HG03108 (cell line): ENCODE data around the gene CDH22.

ENCODE experiments used
- ATAC-seq: cut with Tn5 transposase; IDR thresholded peaks from one replicate; pipeline ENCODE4 v1.9.1; 2021; ENCODE audit warnings: moderate library complexity; ENCODE audit not compliant: unreplicated experiment

CDH22 gene

DNA sequence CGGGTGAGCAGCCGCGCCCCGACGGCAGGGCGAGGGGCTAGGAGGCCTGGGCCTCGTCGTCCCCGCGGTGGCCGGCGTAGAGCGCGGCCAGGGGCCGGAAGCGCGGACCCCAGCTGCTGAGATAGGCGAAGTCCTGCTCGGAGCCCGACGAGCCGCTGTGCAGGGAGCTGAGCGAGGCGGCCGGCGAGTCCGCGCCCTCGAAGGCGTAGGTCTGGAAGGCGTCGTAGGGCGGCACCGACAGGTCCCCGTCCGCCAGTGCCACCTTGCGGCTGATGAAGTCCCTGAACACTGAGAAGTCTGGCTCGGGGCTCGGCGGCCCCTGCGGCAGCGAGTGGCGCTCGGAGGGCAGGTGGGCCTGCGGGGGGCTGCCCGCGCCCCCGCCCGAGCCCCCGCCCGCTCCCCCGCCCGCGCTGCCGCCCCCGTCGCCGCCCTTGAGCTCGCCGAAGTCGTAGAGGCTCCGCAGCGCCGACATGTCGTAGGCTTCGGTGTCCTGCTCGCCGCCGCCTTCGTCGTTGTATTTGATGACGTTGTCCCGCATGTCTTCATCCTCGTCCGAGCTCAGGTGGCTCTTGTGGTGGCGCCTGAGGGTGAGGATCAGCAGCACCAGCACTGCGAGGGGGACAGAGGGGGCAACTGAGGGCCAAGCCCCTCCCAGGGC is 133.7 kb downstream of the CDH22 start:
- no peak for ATAC-seq

GRCh38 chr20:46173652-46174468 is 134.4 kb downstream of the CDH22 start:
- ATAC-seq: no peak

DNA sequence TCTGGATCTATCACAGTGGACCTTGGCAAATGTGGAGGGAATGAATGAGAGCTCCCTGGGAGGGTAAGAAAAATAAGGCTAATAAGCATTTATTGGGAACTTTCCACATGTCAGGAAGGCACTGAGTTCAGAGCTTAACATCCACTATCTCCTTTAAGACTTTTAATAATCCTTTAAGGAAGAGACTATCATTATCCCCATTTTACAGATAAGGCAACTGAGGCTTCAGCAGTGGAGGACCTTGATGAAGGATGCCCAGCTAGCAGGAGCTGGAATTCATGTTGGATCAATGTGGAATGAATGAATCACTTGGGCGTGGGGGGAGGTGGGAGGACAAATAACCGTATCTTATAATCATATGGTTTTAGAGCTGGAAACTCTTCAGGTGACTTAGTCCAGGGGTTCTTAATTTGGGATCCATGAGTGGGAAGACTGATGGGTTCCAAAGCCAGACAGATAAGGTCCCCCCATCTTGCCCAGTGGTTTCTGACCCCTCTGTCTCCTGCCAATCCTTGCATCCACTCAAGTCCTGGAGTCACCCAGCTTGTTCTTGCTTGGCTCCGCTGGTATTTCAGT is 135.2 kb downstream of the CDH22 start:
- ATAC-seq: no peak

DNA sequence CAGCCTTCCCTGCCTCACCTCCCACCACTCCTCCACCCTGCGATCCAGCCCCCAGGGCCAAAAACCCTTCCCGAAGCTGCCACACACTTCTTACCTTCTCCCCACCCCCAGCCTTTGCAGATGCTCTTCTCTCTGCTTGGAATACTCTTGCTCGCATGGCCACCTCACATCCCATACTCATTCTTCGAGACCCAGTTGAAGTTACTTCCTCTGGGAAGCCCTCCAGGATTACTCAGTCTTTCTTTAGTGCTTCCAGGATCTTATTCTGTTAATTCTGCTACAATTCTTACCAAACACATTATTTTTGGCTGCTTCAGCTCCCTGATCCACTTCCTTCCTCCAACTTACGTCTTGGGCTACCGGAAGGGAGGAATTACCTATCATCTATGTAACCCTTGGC is 135.8 kb downstream of the CDH22 start:
- ATAC-seq: no peak

DNA sequence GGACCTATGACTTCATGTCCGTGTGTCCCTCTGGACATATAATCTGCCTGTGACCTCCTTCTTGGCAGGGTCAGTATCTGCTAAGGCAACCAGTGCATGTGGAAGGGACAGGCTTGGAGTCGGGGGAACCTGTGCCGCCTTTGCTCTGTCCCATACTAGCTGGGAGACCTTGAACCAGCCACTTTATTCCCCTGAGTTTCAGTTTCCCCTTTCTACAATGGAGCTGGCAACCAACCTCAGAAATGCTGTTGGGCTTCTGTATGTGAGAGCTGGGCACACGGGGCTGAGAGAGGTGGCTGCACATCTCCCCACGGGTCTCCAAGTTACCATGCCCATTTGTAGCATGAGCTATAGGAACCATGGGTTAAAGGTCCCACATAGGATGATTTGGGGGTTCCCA is 136.4 kb downstream of the CDH22 start:
- no peak for ATAC-seq

- ATAC-seq: no peak
These were observed 136.8 kb downstream of the CDH22 start for GRCh38 chr20:46171476-46171875.

GRCh38 chr20:46169245-46170171 is 138.8 kb downstream of the CDH22 start:
- ATAC-seq: no peak

DNA sequence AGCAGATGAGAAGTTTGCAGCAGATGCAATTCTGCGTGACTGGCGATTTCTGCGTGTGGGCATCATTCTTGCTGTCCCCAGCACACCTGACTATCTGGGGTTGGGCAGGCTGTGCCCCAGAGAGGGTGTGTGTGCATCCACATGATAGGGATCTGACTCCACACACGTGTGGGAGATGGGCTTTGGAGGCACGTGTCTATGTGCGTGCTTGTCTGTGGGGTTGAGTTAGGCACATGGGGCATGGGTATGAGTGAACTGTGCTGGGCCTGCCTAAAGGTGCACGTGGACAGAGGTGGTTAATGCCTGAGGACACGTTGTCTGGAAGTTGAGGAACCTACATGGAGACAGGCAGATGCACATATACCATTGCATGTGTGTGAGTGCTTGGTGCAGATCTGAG is 139.9 kb downstream of the CDH22 start:
- no peak for ATAC-seq

DNA sequence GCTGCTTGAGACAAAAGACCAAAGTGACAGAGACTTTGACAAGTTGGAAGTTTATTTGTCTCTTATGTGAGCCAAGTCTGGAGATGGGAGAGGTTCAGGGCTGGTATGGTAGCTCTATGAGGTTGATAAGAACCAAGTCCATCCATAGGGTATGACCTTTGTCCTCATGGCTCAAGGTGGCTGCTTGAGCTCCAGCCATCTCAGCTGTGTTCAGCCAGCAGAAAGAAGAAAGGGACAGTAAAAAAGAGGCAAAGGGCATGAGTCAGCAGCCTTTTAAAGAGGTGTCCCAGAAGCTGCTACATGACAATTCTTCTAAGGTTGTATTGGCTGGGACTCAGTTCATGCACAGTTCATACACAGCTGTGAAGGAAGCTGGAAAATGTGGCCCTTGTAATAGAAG is 141.2 kb downstream of the CDH22 start:
- ATAC-seq: no peak

DNA sequence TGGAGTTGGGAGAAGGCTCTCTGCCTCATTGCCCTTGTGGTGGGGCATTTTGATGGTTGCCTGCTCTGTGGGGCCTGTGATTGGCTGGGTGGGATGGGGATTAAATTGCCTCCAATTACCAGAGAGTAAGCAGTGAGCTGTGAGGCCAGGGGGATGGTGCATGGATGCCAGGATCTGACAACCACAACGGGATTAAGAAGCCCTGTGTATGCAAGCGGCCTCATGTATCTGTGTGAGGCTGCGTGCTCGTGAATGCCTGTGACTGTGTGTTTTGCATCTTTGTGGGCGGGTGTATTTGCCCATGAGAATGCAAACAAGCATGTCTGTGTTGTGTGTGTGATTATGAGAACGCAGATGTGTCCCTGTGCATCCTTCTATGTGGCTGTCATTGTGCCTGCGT is 144.0 kb downstream of the CDH22 start:
- no peak for ATAC-seq

DNA sequence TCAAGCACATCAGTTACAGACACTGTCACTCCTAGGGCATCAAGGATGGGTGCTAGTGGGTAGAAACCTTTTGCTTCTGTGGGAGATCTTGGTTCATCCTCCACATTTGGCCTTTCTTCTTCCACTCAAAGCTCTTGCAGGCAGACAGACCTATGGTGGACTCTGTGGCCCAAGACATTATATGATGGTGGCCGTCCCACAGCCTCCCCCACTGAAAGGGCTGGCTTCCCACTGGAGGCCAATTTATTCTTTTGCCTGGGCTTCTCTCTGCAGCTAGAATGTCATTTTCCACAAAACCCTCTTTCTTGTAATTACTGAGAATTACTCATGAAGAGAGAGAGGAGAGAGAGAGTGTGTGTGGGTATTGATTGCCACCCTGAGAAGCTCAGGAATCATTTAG is 146.4 kb downstream of the CDH22 start:
- ATAC-seq: no peak

- no peak for ATAC-seq
These were observed 147.6 kb downstream of the CDH22 start for GRCh38 chr20:46160661-46161060.

- no peak for ATAC-seq
These were observed 149.0 kb downstream of the CDH22 start for GRCh38 chr20:46159101-46159897.

- no peak for ATAC-seq
These were observed 149.8 kb downstream of the CDH22 start for GRCh38 chr20:46158476-46158987.

DNA sequence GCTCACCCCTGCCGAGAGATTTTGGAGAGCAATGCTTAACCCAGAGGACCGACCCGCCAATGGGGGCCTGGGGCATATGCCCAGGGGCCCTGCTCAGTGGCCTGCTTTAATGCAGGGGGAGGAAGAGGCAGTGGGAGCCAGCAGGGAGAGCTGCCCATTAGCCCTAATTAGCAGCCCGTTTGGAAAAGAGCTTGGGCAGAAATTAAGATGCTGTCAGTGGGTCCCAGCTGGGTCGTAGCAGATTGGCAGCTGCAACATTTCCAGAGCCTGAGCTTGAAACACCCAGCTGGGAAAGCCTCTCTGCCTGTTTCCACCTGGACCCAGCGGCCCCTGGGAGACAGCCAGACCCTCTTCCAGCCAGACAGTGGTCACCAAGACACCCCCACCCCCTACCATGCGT is 150.7 kb downstream of the CDH22 start:
- no peak for ATAC-seq

DNA sequence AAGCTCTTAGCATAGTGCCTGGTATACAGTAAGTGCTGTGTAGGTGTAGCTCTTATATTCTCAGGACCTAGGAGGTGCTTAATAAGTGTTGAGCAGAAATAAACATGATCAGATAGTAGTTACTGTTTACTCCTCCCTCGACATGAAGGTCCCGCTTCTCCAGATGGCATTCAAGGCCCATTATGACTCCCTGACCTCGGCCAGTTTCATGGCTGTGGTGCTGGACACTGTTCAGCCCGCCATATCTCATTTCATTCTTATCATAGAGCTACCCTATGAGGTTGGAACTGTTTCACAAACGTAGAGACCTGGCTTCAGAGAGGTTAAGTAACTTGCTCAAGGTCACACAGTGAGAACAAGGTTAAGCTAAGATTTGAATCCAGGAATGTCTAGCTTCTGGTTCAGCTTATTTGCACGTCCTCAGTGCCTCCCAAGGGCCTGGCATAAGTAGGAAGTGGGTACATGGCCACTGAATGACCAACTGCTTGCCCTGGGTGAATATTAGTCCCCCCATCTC is 151.2 kb downstream of the CDH22 start:
- ATAC-seq: no peak

GRCh38 chr20:46156065-46156464 is 152.2 kb downstream of the CDH22 start:
- no peak for ATAC-seq

GRCh38 chr20:46154796-46155195 is 153.5 kb downstream of the CDH22 start:
- ATAC-seq: no peak

DNA sequence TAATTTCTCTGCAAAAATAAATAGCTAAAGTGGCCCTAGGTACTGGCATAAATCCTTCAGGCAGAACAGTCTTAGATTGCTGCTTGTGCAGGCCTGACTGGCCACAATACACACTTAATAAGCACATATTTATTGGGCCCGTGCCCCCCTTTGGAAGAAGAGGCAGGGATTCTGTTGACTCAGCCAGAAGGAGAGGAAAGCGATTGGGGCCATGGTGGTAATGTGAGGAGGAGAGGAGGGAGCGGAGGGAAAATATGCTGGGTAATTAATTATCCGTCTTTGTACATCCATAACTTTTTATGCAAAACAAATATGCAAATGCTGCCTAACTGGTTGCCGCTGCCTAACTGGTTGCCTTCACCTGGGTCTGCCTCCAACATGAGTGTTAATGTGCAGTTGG is 154.0 kb downstream of the CDH22 start:
- no peak for ATAC-seq
